Endodermal cell (in vitro differentiated cells): ENCODE measurements around the gene ARPP21. TPM values are rescaled to one million over a fixed set of nuclear protein-coding genes. Genes with fewer than 3 reads are reported as not detected.

ENCODE experiments used
- DNase-seq: peaks from one replicate; pipeline ENCODE4 v3.0.0-alpha.2; 2017
- H3K27ac ChIP-seq: 2 replicates; pipeline ENCODE4 v1.5.1; 2013; ENCODE audit warnings: mild to moderate bottlenecking, low read depth, low read length, moderate library complexity
- H3K27me3 ChIP-seq: 2 replicates; pipeline ENCODE4 v1.6.1; 2013; ENCODE audit warnings: mild to moderate bottlenecking, low read length, moderate library complexity; ENCODE audit not compliant: insufficient read depth, control insufficient read depth, poor library complexity, severe bottlenecking
- H3K36me3 ChIP-seq: 2 replicates; pipeline ENCODE4 v1.7.0; 2013; ENCODE audit warnings: mild to moderate bottlenecking, low read length, moderate library complexity; ENCODE audit not compliant: control insufficient read depth, insufficient read depth
- H3K4me1 ChIP-seq: one replicate; pipeline ENCODE4 v1.7.0; 2013; ENCODE audit warnings: low read length; ENCODE audit not compliant: control insufficient read depth, insufficient read depth
- H3K4me3 ChIP-seq: 2 replicates; pipeline ENCODE4 v1.5.1; 2013; ENCODE audit warnings: mild to moderate bottlenecking, low read length, moderate library complexity
- H3K9ac ChIP-seq: 2 replicates; pipeline ENCODE4 v1.6.1; 2013; ENCODE audit warnings: mild to moderate bottlenecking, low read length, moderate library complexity; ENCODE audit not compliant: poor library complexity, severe bottlenecking; ENCODE audit errors: extremely low read depth
- H3K9me3 ChIP-seq: 2 replicates; pipeline ENCODE4 v1.6.1; 2013; ENCODE audit warnings: mild to moderate bottlenecking, low read length, moderate library complexity; ENCODE audit not compliant: control insufficient read depth
- H3K27ac Mint-ChIP-seq: 2 replicates; pipeline ENCODE4 v1.8.0; 2020; ENCODE audit warnings: mixed read lengths
- H3K27me3 Mint-ChIP-seq: 2 replicates; pipeline ENCODE4 v1.8.0; 2021; ENCODE audit warnings: mild to moderate bottlenecking, mixed read lengths; ENCODE audit not compliant: insufficient read depth
- H3K36me3 Mint-ChIP-seq: 2 replicates; pipeline ENCODE4 v1.8.0; 2020; ENCODE audit warnings: low read depth, mixed read lengths
- H3K4me1 Mint-ChIP-seq: 2 replicates; pipeline ENCODE4 v1.8.0; 2020; ENCODE audit warnings: mixed read lengths
- H3K4me3 Mint-ChIP-seq: 2 replicates; pipeline ENCODE4 v1.8.0; 2020; ENCODE audit warnings: mild to moderate bottlenecking, moderate library complexity, mixed read lengths
- H3K9me3 Mint-ChIP-seq: 2 replicates; pipeline ENCODE4 v1.8.0; 2020; ENCODE audit warnings: mild to moderate bottlenecking, mixed read lengths
- CTCF ChIP-seq: fragments of 200-600 bp; sonication (generic); conservative IDR thresholded peaks from 2 replicates; pipeline ENCODE4 v1.5.0; 2021; ENCODE audit warnings: antibody characterized with exemption, mild to moderate bottlenecking
- WGBS, 2 experiments: methylation state at CpG; one replicate each; pipeline versions ENCODE4 v1.1.5 to v1.1.7; 2013; ENCODE audit warnings: missing lambda C conversion rate in 2 of 2, mixed read lengths in 1 of 2; ENCODE audit not compliant: insufficient coverage in 1 of 2, insufficient read length in 1 of 2; 5-methylcytosine and 5-hydroxymethylcytosine counted together
- total RNA-seq, 2 donors: library from RNA; stranded (reverse); fragmentation: NEBNext Ultra II Directional in 1 of 2; extraction: Animal tissue kit (Norgen Biotek cat#: 25700) in 1 of 2; gene quantifications; 2 replicates in 1 of 2; 3 replicates in 1 of 2; pipeline ENCODE4 v1.2.1, GENCODE V29; 2021

The ARPP21 gene
- total RNA-seq, 2 donors from 2014 or later, result not detected

- Mint-ChIP-seq H3K36me3 (no peaks in the 10 kb centered on the region), H3K9me3 (peaks cover 11% of the 10 kb centered on the region), H3K27me3 (peaks cover 35% of the 10 kb centered on the region), H3K27ac (no peak overlapping the region), H3K4me3 (no peak overlapping the region), H3K4me1 (no peaks in the 10 kb centered on the region)
- Histone ChIP-seq H3K27ac (no peak overlapping the region), H3K9me3 (peaks cover 12% of the 10 kb centered on the region), H3K4me1 (no peaks in the 10 kb centered on the region), H3K27me3 (peaks cover 28% of the 10 kb centered on the region), H3K4me3 (no peak overlapping the region), H3K36me3 (no peaks in the 10 kb centered on the region), H3K9ac (no peak overlapping the region)
- no peak for TF ChIP-seq CTCF
- DNase-seq, result no peak
- WGBS, 2 experiments, result 0 to 62% methylated on average over 1 to 4 of the region's 4 CpGs
Observed at GRCh38 chr3:35633332-35634124, 5.8 kb upstream of the ARPP21 start.

GRCh38 chr3:35635407-35635806 is 3.9 kb upstream of the ARPP21 start:
- no peak overlapping the region for H3K27ac Mint-ChIP-seq
- WGBS, 2 experiments, result 78 to 100% methylated on average over 1 to 3 of the region's 3 CpGs
- H3K9ac ChIP-seq, result no peak overlapping the region
- DNase-seq, result no peak
- H3K27me3 Mint-ChIP-seq, result peaks cover 54% of the 10 kb centered on the region
- peaks cover 47% of the 10 kb centered on the region for H3K27me3 ChIP-seq
- H3K36me3 ChIP-seq, result no peaks in the 10 kb centered on the region
- H3K36me3 Mint-ChIP-seq, result no peaks in the 10 kb centered on the region
- peaks cover 16% of the 10 kb centered on the region for H3K9me3 Mint-ChIP-seq
- H3K4me1 ChIP-seq, result no peaks in the 10 kb centered on the region
- TF ChIP-seq CTCF, result no peak
- H3K9me3 ChIP-seq, result peaks cover 14% of the 10 kb centered on the region
- peaks cover 7% of the 10 kb centered on the region for H3K4me1 Mint-ChIP-seq
- H3K4me3 Mint-ChIP-seq, result no peak overlapping the region
- no peak overlapping the region for H3K4me3 ChIP-seq
- no peak overlapping the region for H3K27ac ChIP-seq

GRCh38 chr3:35635926-35636683 is 3.2 kb upstream of the ARPP21 start:
- Mint-ChIP-seq H3K36me3 (no peaks in the 10 kb centered on the region), H3K27ac (no peak overlapping the region)
- 95 to 97% methylated on average over 4 of the region's 4 CpGs for WGBS, 2 experiments

More at GRCh38 chr3:35635926-35636683, 3.2 kb upstream of the ARPP21 start:
- no peak for DNase-seq
- Histone ChIP-seq H3K27me3 (peaks cover 54% of the 10 kb centered on the region), H3K36me3 (no peaks in the 10 kb centered on the region), H3K27ac (no peak overlapping the region), H3K9ac (no peak overlapping the region), H3K4me1 (no peaks in the 10 kb centered on the region), H3K9me3 (peaks cover 11% of the 10 kb centered on the region), H3K4me3 (no peak overlapping the region)
- TF ChIP-seq CTCF, result no peak
- peaks cover 15% of the 10 kb centered on the region for H3K9me3 Mint-ChIP-seq
- H3K4me1 Mint-ChIP-seq, result peaks cover 8% of the 10 kb centered on the region
- H3K27me3 Mint-ChIP-seq, result peaks cover 61% of the 10 kb centered on the region
- no peak overlapping the region for H3K4me3 Mint-ChIP-seq
